Bone marrow (tissue), 2 donors: Measurements from ENCODE around the gene PHC2.
A peak's percentile ranks its signal among the peaks of the same experiment; 100 is the strongest.

Experiments
- DNase-seq, 2 donors: peaks; one replicate each; lab custom pipeline; 2025; lab: John Stamatoyannopoulos, UW

Gene PHC2

GRCh38 chr1:33388805-33389771 lies 41.8 kb downstream of the PHC2 start:
- DNase-seq: no peak

GRCh38 chr1:33387625-33388024 lies 43.3 kb downstream of the PHC2 start:
- no peak for DNase-seq

- no peak for DNase-seq
Observed at GRCh38 chr1:33385251-33385650, 45.6 kb downstream of the PHC2 start.

GRCh38 chr1:33384040-33384812 lies 46.7 kb downstream of the PHC2 start:
- DNase-seq: no peak

DNA sequence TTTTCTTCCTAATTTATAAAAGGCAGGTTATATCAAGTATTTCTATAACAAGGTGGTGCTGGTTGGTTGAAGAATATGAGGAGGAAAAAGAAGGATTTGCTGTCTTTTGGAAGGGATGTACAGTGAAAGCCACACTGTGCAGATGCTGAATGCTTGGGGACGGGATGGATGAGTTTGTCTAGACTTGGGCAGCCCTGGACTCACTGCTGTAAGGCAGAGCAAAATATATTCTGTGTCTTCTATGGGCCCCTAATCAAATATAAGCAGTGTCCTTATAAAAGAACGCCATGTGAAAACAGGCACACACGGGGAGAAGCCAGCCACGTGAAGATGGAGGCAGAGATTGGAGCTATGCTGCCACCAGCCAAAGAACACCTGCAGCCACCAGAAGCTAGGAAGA lies 47.4 kb downstream of the PHC2 start:
- DNase-seq: no peak

DNA sequence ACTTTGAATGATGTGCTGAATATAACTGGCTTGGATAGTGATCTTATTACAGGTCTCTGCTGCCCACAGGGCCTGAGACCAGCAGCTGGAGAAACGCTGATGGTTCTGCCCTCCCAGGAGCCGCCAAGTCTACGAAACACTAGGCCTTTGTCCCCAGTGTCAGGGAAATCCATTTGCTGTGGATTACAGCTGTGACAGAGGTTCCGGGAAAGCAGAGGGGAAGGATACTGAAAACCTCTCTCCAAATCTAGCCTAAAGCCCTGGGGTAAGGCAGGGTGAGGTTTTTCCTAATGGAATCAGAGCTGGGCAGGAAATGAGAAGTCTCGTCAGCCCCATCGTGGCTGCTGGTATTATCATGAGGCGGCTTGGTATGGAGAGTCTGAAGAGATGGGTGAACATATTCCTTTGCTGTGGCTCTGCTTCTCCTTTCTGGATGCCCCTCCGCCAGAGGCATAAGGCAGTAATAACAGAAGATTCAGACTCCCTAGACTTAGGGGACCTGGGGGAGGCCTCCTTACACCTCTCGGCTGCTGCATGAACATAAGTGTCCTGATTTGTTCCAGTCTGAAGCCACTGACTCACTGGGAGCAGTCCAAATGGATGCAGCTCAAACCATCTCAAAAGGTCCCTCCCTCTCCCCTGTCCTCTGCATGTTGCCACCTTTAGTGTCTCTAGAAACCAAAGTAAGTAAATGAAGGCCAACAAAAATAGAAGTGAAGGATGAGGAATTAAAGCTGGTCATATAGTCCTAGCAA lies 48.1 kb downstream of the PHC2 start:
- no peak for DNase-seq

GRCh38 chr1:33381977-33382376 lies 48.9 kb downstream of the PHC2 start:
- DNase-seq: peak in 1 of 2 donors; percentile 72

GRCh38 chr1:33380811-33381210 lies 50.1 kb downstream of the PHC2 start:
- DNase-seq: no peak

GRCh38 chr1:33379631-33380354 lies 51.1 kb downstream of the PHC2 start:
- DNase-seq: no peak

- no peak for DNase-seq
Observed at GRCh38 chr1:33378976-33379375, 51.9 kb downstream of the PHC2 start.

- DNase-seq: no peak
Observed at GRCh38 chr1:33378524-33378923, 52.4 kb downstream of the PHC2 start.

GRCh38 chr1:33377756-33378155 lies 53.1 kb downstream of the PHC2 start:
- DNase-seq: no peak

DNA sequence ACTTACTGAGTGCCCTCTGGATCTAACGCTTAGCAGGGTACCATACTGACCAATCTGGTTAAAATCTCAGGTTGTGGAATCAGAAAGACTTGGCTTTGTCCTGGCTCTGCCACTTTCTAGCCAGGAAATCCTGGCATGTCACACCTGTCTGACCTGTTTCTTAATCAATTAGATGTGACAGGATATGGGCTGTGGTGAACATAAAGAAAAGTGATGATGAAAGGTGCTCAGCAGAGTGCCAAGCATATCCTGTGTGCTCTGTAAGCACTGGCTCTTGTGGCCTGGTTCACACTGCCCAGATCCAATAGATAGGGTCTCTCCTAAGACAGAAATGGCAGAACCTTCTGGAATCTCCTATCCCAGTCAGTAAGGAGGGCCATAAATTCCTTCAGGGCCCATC lies 53.9 kb downstream of the PHC2 start:
- no peak for DNase-seq

- DNase-seq: no peak
Observed at GRCh38 chr1:33375316-33375715, 55.6 kb downstream of the PHC2 start.

DNA sequence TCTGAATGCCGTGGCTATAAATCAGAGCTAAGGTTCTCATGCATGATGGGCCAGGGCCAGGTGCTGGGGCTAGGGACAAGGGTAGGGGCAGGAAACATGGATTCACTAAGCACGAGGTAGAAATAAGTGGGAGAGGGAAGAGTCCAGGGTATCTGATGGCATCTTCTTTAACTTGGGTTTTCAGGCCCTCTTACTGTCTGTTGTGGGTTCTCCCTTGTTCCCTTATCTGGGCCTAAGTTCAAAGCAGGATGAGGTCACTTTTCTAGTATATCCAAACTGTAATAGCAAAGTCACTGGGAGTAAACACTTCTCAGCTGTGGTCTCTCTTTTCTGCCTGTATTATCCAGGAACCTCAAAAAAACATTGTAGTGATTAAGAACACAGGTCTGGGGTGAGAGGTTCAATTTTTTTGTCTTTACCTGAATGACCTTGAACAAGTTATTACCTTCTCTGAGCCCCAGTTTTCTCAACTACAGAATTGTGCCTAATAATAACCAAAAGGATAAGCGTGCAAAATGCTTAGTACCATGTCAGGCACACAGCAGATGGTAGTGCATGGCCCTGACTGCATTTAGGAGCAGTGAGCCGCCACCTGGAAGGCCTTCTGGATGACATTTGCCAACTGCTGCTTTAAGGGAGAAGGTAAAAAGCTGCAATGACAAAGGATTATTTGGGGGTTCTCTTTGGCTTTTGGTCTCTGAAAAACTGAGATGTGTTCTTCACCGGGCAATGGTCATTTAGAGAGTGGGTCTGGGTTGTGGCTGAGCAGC lies 56.4 kb downstream of the PHC2 start:
- DNase-seq: no peak

DNA sequence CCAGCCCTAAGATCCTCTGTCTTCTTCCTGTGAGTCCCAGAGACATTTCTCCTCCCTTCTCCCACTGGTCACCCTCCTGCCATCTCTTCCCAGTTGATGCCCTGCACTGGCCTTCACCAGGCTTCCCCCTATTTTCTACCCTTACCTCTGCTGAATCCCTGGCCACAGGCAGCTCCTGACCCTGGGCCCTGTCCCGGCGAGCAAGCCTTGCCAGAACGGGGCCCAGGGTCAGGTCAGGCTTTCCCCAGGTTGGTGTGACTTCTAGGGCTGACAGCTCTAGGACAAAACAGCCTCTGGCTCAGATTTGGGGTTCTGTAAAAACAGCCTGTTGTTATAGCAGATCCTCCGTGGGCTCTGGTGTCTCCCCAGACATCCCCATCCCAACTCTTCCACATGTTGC lies 57.3 kb downstream of the PHC2 start:
- DNase-seq: no peak

DNA sequence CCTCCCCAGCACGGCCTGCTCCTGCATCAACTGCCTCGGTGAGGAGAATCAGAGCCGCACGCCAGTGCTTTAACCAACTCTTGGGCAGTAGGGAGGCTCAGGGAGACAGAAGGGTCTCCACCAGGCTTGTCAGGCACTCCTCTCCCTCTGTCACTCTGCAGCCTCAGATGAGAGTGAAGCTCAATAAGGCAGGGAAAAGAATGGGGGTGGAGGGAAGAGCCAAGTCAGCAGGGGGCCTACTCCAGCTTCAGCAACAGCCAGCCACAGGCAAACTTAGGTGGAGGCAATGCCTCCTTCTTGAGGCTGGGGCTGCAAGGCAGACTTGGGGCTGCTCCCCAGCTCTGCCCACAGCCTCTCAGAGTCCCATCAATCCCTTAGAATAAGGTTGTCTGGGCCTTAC lies 58.2 kb downstream of the PHC2 start:
- no peak for DNase-seq

- no peak for DNase-seq
Observed at GRCh38 chr1:33372162-33372561, 58.7 kb downstream of the PHC2 start.

DNA sequence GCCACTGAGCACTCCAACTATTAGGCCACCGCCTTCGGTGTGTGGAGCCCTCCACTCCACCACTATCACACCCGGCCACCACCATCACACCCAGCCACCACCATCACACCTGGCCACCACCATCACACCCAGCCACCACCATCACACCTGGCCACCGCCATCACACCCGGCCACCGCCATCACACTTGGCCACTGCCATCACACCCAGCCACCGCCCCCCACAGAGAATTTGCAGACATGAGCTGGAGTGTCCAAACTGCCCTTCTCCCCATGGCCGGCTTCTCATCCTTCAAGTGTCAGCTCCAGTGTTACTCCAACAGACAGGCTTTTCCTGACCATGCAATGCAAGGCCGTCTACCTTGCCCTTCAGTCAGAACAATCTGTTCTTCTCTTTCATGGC lies 59.6 kb downstream of the PHC2 start:
- no peak for DNase-seq

GRCh38 chr1:33370827-33371226 lies 60.1 kb downstream of the PHC2 start:
- DNase-seq: no peak

GRCh38 chr1:33370301-33370700 lies 60.6 kb downstream of the PHC2 start:
- no peak for DNase-seq
